ENCODE measurements around the gene FILIP1L.

The FILIP1L gene

DNA sequence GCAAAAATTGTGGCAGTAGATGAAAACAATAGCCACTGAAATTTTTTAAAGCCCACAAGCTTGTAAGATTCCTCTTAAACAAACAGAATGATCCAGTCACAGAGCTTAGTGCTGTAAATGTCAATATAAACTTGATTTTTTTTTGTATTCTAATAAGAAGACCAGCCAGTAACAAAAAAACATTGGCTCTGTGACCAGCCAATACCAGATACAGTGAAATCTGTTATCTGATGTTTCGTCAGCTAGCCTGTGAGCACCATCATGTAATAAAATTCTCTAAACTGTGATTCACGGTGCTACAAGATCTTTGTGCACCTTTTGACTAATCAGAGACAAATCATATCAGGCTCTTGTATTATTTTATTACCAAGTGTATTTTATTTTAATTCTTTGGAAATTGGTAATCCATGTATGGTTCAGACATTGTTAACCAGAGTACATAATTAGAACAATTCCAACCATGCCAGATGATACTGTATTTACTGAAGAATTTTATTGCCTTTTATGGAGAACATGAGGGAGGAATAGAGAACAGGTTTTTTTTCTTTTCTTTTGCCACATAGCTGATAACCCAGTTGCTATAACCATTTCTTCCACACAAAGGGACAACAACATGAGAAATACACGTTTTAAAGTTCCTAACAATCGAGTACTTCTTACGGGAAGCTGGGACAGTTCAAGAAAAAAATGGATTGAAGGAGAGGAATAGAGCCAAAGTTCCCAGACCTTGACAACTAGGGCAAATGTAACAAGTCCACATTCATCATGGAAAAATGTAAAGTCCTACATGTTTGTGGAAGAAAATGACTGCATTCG lies 71.9 kb downstream of the FILIP1L start:
- no peak for DNase-seq (ENCODE audit: low read depth, low spot score)

- DNase-seq (ENCODE audit: low read depth, low spot score) = peak; percentile 57
These were observed 73.0 kb downstream of the FILIP1L start for GRCh38 chr3:100041328-100041749.

DNA sequence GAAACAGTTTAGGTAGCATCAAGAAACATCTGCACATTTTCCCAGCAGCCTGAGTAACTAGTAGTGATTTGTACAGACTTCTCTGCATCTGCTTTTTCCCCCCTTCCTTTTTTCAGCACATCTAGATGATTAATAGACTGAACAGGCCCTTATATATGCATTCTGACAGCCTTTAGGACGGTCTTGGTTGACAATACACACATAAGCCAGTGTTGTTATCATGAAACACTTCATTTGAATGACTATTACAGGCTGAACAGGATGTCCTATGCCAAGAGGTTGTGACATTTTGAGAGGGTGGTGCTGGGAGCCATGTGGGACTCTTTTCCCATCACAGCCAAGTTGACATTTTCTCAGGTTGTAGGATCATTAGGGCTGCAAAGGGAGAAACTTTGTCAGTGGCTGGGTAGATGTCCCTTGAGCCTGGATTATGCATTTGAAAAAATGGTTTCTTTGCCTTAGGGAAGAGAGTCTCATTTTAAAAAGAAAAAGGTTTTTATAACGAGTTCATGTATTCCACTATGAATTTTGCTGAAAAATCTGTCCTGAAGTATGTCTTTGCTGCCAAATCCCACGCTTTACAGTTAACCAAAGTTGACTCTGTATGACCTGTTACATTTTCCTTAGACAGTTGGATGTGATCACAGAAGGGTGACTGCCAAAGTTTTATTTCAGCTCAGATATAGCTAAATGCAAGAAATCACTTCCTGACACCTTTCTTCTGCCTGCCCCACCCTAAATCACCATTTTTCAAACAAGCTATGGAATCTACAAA lies 73.7 kb downstream of the FILIP1L start:
- DNase-seq (ENCODE audit: low read depth, low spot score) = no peak

DNA sequence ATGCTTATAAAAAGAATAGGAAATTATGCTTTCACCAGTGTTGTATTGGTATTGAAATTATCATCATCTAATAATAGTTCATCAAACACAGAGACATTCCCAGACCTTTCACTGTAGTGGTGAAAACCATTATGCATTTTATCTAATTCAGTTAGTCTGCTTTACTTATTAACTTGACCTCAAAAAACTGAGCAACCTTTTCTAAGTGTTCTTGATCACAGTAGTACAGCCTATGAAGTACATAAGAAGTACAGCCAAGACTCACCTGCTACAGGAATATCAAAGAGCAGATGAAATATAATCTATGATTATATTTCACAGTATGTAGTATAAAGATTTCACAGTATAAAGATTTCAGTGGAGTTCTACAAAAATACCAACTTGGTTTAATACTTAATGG lies 75.2 kb downstream of the FILIP1L start:
- DNase-seq (ENCODE audit: low read depth, low spot score) = no peak

DNA sequence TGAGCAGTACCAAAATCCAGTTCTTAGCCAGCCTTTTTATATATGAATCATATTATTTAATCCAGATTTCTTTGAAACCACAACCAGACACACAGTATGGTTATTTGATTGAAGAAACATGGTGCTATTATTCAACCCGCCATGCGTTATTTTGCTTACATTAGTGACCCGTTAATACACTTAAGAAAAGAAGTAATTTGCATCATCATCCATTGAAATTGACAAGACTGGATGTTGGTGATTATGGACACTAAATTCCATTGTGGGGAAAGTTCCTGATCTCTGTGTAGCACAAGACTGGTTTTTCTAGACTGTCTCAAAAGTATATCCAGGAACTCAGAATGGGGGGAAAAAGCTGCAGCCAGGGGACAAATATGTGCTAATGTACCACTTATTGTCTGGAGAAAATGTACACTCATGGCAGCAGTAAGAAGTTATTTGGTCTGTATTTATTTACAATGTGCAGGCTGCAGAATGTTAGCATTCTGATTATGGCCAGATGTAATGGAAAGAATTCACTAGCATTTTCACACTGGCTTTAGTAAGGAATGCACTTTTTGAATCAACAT lies 80.3 kb downstream of the FILIP1L start:
- no peak for DNase-seq (ENCODE audit: low read depth, low spot score)

DNA sequence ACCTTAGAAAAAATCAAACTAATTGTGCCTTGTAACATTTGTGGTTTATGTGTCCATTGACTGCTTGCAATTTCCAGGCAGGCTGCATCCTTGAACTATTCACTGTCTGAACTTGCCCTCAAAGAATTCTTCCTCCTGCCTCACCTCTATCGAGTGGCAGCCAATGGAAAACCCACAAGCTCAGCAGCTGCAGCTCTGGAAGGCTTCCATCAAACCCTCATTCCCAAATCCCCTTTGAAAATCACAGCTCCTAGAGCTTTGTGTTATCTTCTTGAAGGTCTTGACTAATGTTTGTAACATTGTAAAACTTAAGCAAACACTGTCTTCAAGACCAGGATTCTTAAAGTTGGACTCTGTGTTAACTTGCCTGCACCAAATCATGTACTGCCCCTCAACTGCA lies 81.1 kb downstream of the FILIP1L start:
- no peak for DNase-seq (ENCODE audit: low read depth, low spot score)

DNA sequence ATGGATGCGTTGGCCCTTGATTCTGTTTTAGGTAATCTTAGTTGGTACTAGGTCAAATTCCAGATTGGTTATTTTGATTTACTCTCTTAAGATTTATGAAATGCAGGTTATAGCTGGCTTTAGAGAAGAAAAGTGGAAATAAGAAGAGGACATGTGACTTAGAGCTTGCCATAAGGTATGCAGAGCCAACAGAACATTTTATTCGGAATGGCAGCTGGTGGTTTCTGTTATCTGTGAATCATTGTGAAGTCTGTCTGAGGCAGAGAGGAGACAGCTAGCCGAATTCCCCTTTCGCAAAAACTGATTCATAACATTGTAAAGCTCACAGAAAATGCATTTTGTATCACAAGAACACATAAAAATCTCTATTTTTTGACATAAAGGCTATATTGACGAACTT lies 82.1 kb downstream of the FILIP1L start:
- no peak for DNase-seq (ENCODE audit: low read depth, low spot score)

- DNase-seq (ENCODE audit: low read depth, low spot score) = no peak
These were observed 83.3 kb downstream of the FILIP1L start for GRCh38 chr3:100030914-100031425.

- no peak for DNase-seq (ENCODE audit: low read depth, low spot score)
These were observed 84.0 kb downstream of the FILIP1L start for GRCh38 chr3:100030346-100030745.

- no peak for DNase-seq (ENCODE audit: low read depth, low spot score)
These were observed 84.6 kb downstream of the FILIP1L start for GRCh38 chr3:100029689-100030088.

- DNase-seq (ENCODE audit: low read depth, low spot score) = no peak
These were observed 85.2 kb downstream of the FILIP1L start for GRCh38 chr3:100029052-100029451.

DNA sequence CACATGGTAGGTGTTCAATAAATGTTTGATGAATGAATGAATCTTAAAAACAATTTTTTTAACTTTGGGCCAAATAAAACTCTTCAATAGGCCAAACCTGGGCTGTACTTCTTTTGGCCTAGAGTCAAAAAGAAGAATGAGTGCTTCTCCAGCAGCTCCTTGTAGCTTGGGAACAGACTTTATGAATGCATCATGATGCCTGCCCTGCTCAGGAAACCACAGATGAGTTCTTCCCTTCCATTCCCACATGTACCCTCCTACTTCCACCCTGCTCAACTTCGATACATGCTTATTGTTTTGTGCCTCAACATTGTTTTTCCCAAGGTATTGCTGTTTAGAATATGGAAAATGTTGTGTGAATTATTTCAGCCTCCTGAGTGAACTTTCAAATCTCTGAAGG lies 87.0 kb downstream of the FILIP1L start:
- DNase-seq (ENCODE audit: low read depth, low spot score) = no peak

DNA sequence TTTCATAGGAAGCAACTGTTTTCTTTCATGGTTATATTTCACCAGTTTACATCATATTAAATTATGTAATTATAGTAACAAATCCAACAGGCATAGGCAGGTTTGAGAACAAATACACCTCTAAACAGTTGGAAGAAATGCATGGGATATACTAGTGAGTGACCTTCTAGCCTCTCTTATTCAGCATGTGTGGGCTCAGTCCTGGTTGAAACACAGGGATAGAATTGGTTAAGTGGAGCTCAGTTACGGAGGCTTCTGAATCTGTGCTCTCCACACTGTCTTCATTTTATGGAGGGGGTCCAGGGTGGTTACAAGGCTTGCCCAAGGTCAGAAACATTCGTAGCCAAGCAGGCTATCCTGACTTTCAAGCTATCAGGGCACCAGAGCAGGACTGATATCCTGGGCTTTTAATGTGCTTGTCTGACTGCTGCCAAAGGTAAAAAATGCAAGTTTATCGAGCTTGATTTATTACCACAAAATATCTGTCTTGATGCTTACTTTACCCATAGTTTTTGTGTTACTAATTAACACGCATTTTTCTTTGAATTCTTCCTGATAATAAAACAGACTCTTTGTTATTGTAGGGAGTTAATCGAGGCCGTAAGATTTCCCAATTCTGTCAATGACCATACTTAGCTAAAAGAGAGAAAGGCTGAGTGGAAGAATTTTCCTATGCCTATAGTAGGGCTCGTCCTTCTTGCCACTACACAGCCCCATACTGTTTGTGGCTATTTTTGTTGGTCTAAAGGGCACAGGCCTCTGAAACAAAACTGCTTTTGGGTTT lies 89.6 kb downstream of the FILIP1L start:
- no peak for DNase-seq (ENCODE audit: low read depth, low spot score)

DNA sequence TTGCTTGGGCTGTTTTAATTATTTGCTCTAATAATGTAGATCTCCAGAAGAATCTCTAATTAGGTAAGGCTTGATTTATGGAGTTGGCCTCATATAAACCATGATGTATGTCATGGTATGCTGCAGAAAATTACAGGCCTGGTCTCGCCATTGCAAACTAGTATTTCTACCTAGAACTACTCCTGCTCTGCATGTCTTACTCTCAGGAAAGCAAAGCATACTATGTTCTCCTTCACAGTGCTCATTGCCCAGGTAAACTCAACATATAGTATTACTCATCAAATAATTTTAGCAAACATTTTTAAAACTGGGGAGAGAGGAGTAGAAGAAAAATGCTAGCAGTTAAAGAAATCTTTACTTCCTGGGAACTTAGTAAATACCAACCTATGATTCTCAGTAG lies 90.7 kb downstream of the FILIP1L start:
- DNase-seq (ENCODE audit: low read depth, low spot score) = no peak

DNA sequence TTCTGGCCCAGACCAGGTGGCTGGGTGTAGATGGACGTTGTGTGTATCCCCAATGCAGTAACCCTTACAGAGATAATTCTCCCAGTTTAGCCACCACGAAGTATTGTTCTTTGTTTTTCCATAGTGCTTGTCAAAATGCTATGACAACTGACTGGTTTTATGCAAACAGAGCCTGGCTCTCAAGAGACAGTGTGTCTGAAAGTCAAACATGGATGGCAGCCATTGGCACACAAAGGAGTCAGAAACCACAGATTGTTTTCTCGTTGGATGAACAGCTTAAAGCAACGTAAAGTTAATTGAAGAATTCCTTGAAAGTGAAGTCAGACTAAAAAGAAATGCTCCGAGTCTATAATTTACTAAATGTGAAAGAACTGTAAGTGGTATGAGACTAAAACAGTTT lies 91.2 kb downstream of the FILIP1L start:
- no peak for DNase-seq (ENCODE audit: low read depth, low spot score)

- no peak for DNase-seq (ENCODE audit: low read depth, low spot score)
These were observed 91.8 kb downstream of the FILIP1L start for GRCh38 chr3:100022506-100022905.

- no peak for DNase-seq (ENCODE audit: low read depth, low spot score)
These were observed 93.2 kb downstream of the FILIP1L start for GRCh38 chr3:100020876-100021644.

DNA sequence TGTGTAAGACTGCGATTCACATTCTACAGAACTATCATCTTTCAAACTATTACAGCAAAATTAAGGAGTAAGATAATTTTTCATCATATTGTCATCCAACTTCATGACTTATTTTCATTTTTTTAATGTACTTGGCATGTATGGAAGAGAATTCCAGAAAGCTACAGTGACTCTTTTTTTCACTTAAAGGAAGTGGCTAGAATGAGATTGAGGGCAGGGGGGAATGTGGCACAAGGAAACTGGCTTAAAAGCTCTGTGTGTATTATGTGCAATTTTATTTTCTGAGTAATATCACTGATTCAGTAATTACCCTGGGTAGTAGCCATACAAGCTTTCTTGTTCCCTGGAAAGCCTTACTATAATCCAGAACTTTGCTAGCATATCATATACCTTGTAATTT lies 94.6 kb downstream of the FILIP1L start:
- no peak for DNase-seq (ENCODE audit: low read depth, low spot score)

- no peak for DNase-seq (ENCODE audit: low read depth, low spot score)
These were observed 95.5 kb downstream of the FILIP1L start for GRCh38 chr3:100018806-100019205.

- DNase-seq (ENCODE audit: low read depth, low spot score) = no peak
These were observed 104.2 kb downstream of the FILIP1L start for GRCh38 chr3:100010087-100010417.
